ENCODE data around the gene ZDHHC12. TPM values are rescaled to one million over a fixed set of nuclear protein-coding genes. Genes with fewer than 3 reads are reported as not detected.

Gene ZDHHC12
- total and polyA plus RNA-seq, 3 donors from 2014 or later, result 36.4 to 57.5 (median 39.3) TPM

DNA sequence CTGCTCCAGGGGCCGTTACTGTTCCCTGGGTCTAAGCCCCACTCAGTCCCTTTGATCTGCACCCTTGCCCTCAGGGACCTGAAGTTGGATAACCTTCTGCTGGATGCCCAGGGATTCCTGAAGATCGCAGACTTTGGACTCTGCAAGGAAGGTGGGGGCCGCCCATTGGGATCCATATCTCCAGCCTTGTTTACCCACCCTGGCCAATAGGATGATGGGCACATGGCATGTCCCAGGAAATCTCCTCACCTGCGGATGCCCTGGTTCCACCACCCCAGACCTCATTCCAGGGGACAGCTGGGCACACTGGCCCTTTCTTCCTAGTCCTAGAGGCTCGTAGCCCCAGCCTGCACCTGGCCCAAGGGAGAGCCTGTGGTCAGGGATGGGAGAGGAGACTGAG is 5.5 kb downstream of the ZDHHC12 start:
- Histone ChIP-seq H3K27me3 (no peaks in the 10 kb centered on the region), H3K27ac (no peak overlapping the region), H3K36me3 (ENCODE audit: low read depth, missing control alignments) (no peaks in the 10 kb centered on the region), H3K4me3 (no peak overlapping the region), H3K9me3 (no peaks in the 10 kb centered on the region), H3K4me1 (no peaks in the 10 kb centered on the region)
- DNase-seq, result no peak
- 83 to 89% methylated on average over 3 to 5 of the region's 5 CpGs for WGBS, 2 donors
- TF ChIP-seq, protein P1, sequence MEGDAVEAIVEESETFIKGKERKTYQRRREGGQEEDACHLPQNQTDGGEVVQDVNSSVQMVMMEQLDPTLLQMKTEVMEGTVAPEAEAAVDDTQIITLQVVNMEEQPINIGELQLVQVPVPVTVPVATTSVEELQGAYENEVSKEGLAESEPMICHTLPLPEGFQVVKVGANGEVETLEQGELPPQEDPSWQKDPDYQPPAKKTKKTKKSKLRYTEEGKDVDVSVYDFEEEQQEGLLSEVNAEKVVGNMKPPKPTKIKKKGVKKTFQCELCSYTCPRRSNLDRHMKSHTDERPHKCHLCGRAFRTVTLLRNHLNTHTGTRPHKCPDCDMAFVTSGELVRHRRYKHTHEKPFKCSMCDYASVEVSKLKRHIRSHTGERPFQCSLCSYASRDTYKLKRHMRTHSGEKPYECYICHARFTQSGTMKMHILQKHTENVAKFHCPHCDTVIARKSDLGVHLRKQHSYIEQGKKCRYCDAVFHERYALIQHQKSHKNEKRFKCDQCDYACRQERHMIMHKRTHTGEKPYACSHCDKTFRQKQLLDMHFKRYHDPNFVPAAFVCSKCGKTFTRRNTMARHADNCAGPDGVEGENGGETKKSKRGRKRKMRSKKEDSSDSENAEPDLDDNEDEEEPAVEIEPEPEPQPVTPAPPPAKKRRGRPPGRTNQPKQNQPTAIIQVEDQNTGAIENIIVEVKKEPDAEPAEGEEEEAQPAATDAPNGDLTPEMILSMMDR (IDR thresholded peaks at IDR 0.05), result no peak
- TF ChIP-seq POLR2A (IDR thresholded peaks at IDR 0.05), result no peak
- intact Hi-C loops (cut with DNase I; ENCODE audit: low total_unique reads), result no loop called here

DNA sequence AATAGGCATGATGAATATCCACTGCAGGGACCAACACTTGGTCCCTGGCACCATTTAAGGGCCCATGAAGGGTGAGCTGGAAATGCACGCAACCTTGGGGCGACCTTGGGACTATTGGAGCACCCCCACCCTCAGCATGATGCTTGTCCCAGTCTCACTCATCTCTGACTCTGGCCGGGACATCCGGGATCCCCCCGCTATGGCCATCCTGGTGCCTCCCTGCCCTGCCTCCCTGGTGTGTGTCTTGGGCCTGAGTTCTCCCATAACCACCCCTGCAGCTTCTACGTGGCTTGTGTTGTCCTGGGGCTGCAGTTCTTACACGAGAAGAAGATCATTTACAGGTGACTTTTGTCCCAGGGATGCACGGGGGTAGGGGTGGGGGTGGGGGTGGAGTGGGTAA is 5.9 kb downstream of the ZDHHC12 start:
- no peaks in the 10 kb centered on the region for H3K36me3 ChIP-seq (ENCODE audit: low read depth, missing control alignments)
- intact Hi-C loops (cut with DNase I; ENCODE audit: low total_unique reads), result no loop called here
- DNase-seq, result no peak
- no peaks in the 10 kb centered on the region for H3K9me3 ChIP-seq
- no peak overlapping the region for H3K4me3 ChIP-seq
- H3K4me1 ChIP-seq, result no peaks in the 10 kb centered on the region
- 86 to 96% methylated on average over 7 to 8 of the region's 8 CpGs for WGBS, 2 donors
- TF ChIP-seq, protein P1 (IDR thresholded peaks at IDR 0.05), result no peak
- no peak for TF ChIP-seq POLR2A (IDR thresholded peaks at IDR 0.05)
- H3K27ac ChIP-seq, result no peak overlapping the region
- no peaks in the 10 kb centered on the region for H3K27me3 ChIP-seq

DNA sequence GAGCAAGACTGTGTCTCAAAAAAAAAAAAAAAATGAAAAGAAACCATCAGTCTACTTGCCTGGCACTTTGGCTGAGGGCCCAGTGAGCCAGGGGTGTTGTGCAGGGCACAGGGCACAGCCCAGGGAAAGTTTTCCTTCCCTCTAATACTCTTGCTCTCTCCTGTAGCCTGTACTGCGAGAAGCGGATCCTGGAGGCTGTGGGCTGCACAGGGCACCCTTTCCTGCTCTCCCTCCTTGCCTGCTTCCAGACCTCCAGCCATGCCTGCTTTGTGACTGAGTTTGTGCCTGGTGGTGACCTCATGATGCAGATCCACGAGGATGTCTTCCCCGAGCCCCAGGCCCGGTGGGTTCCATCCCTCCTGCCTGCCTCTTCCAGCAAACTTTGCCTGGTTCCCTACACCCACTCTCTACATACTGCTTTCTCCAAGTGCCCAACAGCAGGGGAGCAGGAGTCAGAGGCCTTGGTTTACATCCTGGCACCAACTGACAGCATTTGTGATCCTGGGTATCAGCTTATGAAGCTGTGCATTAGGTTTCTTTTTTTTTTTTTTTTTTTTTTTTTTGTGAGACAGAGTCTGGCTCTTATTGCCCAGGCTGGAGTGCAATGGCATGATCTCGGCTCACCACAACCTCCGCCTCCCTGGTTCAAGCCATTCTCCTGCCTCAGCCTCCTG is 7.2 kb downstream of the ZDHHC12 start:
- 93 to 94% methylated on average over 7 of the region's 7 CpGs for WGBS, 2 donors

DNA sequence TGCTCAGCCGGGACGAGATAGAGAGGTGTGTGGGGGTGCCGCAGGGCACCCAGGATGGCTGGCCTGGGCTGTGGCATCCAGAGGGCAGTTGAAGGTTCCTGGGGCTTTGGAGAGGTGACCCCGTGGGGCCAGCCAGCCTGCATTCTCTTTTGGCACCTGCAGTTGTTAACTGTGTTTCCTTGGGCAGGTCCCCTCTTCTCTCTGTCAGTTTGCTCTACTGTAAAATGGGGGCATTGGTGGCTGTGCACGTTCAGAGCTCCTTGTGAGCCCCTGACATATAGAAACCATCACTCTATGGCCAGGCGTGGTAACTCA is 8.5 kb downstream of the ZDHHC12 start:
- TF ChIP-seq POLR2A (IDR thresholded peaks at IDR 0.05), result no peak
- TF ChIP-seq, protein P1 (IDR thresholded peaks at IDR 0.05), result no peak
- intact Hi-C loops (cut with DNase I; ENCODE audit: low total_unique reads), result no loop called here
- no peaks in the 10 kb centered on the region for H3K9me3 ChIP-seq
- WGBS, 2 donors, result 88 to 90% methylated on average over 6 of the region's 6 CpGs
- no peaks in the 10 kb centered on the region for H3K4me1 ChIP-seq
- H3K27ac ChIP-seq, result no peak overlapping the region
- no peak overlapping the region for H3K4me3 ChIP-seq
- DNase-seq, result no peak
- no peaks in the 10 kb centered on the region for H3K27me3 ChIP-seq
- no peaks in the 10 kb centered on the region for H3K36me3 ChIP-seq (ENCODE audit: low read depth, missing control alignments)

More for the DNA sequence above, 7.2 kb downstream of the ZDHHC12 start:
- DNase-seq, result no peak
- Histone ChIP-seq H3K36me3 (ENCODE audit: low read depth, missing control alignments) (no peaks in the 10 kb centered on the region), H3K27me3 (no peaks in the 10 kb centered on the region), H3K27ac (no peak overlapping the region), H3K4me3 (no peak overlapping the region), H3K9me3 (no peaks in the 10 kb centered on the region), H3K4me1 (no peaks in the 10 kb centered on the region)
- TF ChIP-seq POLR2A (IDR thresholded peaks at IDR 0.05), result no peak
- TF ChIP-seq, protein P1 (IDR thresholded peaks at IDR 0.05), result no peak
- intact Hi-C loops (cut with DNase I; ENCODE audit: low total_unique reads), result no loop called here

All from testis (tissue), 3 donors.